Fibroblast of skin of abdomen (primary cell): ENCODE data around the gene AGAP1.

Experiments
- DNase-seq: peaks from one replicate; pipeline ENCODE4 v3.0.0-alpha.2; 2013

AGAP1 gene

GRCh38 chr2:235640926-235641723, 147.3 kb downstream of the AGAP1 start:
- DNase-seq, result no peak

GRCh38 chr2:235641956-235642355, 148.1 kb downstream of the AGAP1 start:
- no peak for DNase-seq

GRCh38 chr2:235642446-235643098, 148.7 kb downstream of the AGAP1 start:
- DNase-seq, result no peak

DNA sequence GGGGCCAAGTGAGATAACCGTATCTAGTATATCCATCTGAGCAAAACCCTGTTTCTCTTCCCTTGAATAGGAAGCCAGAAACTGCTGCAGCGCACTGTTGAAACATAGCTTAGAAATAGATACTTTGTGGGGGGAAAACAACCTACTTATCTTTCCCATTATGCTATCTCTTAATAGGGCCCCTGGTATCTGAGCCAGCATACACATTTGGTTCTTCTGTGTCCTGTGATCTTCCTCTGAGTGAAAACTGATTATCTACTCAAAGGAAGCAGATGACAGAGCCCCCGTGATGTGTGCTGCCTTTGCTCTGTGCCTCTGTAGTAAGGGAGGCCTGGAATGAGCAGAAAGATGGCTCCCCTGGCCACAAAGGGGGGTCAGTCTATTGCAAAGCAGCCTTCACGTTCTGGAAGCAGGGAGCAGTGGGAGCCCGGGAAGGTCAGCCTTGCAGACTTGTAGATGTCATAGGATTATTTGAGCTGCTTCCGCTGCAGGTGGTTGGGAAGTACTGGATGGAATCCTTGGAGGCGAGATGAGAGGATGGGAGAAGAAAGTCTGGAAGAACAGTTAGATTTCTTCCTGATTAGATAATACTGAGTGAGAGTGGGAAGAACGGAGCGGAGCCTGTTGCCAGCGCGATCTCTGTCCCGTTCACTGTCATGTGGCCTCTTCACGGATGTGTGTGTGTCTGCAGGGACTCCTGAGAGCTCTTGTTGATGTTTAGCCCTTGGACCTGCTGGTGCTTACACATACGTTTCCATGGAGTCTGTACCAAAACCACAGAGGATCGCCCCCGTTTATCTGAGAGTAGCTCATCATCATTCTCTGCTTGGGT, 150.1 kb downstream of the AGAP1 start:
- DNase-seq, result no peak

GRCh38 chr2:235647264-235647663, 153.4 kb downstream of the AGAP1 start:
- DNase-seq, result no peak

DNA sequence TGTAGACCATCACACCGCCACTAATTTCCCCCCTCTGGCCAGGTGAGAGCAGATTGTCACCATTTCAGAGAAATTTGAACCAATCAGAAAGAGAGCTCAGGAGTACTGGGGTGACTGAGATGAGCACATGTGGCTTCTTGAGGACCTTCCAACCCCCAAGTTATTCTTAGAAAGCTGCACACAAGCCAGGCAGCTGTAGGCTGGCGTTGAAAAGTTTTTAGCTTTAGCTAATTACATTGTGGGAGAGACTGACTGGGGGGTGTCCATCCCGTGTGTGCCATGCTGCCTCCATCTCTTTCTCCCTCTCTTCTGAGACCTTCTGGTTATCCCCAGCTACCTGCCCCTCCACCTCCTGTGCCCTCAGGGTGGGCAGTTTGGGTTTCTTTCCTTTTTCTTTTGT, 154.0 kb downstream of the AGAP1 start:
- DNase-seq, result no peak

- DNase-seq, result no peak
Observed at GRCh38 chr2:235649418-235649817, 155.6 kb downstream of the AGAP1 start.

DNA sequence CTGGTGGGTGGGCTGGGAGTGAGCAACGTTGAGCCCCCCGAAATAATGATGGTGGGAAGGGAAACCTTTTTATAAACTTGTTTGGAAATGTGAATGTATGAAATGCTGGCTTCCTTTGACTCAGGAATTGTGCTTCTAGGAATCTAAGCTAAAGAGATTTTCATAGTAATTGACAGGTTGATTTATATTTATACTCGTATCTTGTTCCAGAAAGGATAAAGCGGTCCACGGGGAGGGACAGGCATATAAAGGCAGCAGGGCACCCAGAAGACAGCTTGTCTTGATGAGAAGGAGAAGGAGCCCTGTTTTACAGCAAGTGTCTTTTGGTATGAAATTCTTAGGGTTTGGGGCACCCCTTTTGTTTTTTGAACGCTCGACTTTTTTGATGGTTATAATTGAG, 157.8 kb downstream of the AGAP1 start:
- no peak for DNase-seq

GRCh38 chr2:235654103-235654813, 160.4 kb downstream of the AGAP1 start:
- peak; percentile 38 for DNase-seq

DNA sequence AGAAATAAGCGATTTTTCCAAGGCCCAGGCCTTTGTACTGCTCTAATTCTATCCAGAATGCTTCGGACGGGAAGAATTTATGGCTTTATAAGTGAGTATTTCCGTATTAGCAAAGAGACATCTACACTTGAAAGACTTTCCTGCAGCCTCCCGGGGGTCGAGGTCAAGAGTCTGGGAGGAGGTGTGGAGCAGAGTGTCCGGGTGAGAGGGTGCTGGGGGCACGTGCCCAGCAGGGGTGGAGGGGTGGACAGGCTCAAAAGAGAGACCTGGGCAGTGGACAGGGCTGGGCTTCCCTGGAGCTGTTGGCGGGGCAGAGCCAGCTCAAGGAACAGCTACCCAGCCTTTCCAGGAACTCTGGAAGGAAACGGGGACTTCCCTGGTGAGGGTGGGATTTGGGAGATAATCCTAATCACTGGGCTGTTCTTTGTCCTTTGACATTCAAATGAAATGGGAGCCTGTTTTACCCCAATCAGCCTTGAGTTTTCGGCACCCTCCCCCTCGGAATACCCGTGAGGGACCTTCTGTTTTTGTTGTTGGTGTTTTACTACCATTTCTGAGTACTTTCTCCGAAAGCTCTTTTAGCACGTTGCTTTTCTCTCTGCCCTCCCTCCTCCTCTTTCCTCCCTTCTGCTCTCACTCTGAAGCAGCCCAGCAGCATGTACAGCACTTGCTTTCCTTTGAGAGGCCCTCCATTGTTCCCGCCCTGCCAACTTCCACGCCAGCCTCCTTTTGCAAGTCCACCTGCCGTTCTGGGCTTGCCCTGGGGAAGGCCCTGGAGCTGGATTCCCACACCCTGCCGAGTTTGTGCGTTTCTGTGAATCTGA, 164.7 kb downstream of the AGAP1 start:
- DNase-seq, result no peak

GRCh38 chr2:235659767-235660322, 166.0 kb downstream of the AGAP1 start:
- DNase-seq, result peak; percentile 83

GRCh38 chr2:235660484-235661082, 166.7 kb downstream of the AGAP1 start:
- no peak for DNase-seq

- DNase-seq, result peak; percentile 33
Observed at GRCh38 chr2:235661167-235661937, 167.5 kb downstream of the AGAP1 start.

DNA sequence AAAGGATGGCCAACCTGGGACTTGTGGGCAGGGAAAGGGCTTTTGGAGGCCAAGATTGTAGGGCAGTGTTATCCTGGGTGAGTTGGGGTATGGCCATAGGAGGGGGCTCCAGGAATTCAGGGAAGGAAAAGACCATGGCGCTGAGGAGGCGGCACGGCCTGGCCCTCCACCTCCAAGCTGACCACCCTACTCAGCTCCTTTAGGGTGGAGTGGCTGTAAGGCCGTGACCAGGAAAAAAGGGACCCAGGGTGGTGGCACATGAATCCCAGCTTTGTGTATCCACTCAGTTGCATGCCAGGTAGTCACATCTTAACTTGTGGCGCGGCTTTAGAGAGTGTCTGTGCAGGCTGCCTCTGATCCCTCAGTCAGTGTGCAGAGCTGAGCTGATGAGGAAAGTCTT, 168.1 kb downstream of the AGAP1 start:
- DNase-seq, result no peak

DNA sequence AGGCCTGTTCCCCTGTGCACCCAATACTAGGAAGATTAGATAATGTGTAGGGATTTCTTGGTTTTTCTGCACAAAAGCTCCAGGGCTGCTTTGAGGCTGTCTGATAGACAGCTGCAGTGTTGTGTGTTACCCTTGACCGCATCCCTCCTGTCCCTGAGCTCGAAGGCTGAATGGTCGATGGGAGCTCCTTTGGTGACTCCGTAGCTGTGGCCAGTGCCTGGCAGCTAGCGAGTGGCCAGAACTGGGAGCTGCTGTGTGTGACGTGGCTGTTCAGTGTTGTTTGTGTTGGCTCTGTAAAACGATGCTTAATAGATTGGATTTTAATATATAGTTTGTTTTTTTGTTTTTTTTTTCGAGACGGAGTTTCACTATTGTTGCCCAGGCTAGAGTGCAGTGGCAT, 170.0 kb downstream of the AGAP1 start:
- no peak for DNase-seq

DNA sequence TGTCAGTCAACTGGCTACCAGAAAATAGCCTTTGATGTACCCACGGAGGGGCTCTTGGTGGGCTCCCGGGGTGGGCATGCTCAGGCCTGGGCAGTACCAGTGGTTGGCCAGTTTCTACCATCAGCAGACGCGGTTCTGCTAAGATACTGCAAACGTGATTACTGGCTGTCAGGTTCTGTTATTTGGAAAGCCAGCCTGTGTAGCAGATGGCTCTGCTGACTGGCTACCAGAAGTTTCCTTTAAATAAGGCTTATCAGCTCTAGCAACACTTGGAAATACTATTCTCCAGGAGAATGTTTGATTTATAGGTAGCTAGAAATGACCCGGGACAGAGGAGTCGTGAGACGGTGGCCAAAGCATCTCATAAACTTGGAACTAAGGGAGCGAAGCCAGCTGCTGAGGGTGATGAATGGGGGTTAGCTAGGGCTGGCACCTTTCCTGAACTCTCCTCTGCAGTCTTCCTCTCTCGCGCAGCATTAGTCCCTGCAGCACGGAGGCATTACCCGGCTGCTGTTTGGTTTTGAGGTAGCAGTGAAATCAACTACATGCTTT, 171.9 kb downstream of the AGAP1 start:
- DNase-seq, result no peak

GRCh38 chr2:235666213-235666781, 172.5 kb downstream of the AGAP1 start:
- peak; percentile 88 for DNase-seq

DNA sequence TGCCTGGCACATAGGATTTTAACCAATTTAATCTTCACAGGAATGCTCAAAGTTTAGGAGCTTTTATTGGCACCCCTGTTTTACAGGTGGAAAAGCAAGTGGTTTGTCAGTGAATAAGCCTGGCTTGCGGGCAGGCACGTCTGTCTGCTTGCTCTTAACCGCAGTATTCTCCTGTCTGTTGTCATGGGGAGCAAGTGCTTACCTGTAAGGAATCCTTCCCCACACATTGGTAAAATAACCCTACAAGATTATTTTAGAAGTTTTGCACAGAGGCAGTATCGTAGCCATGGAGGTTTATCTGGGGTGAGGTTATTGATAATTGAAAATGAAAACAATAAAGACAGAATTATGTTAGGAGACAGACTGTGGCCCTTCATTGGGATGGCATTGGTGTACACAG, 174.9 kb downstream of the AGAP1 start:
- no peak for DNase-seq

GRCh38 chr2:235669269-235669831, 175.5 kb downstream of the AGAP1 start:
- peak; percentile 63 for DNase-seq
